GM18517 (cell line): Measurements from ENCODE around the gene FAM107B.
A peak's percentile ranks its signal among the peaks of the same experiment; 100 is the strongest.
"Not testable (repeated sequence)": the region's sequence is repeated elsewhere in the genome, so short reads cannot be mapped to it uniquely, and the experiment has no call there.

Source experiments
- ATAC-seq: cut with Tn5 transposase; IDR thresholded peaks from one replicate; pipeline ENCODE4 v1.9.1; 2021; ENCODE audit warnings: mild to moderate bottlenecking, moderate library complexity; ENCODE audit not compliant: unreplicated experiment

Gene FAM107B

DNA sequence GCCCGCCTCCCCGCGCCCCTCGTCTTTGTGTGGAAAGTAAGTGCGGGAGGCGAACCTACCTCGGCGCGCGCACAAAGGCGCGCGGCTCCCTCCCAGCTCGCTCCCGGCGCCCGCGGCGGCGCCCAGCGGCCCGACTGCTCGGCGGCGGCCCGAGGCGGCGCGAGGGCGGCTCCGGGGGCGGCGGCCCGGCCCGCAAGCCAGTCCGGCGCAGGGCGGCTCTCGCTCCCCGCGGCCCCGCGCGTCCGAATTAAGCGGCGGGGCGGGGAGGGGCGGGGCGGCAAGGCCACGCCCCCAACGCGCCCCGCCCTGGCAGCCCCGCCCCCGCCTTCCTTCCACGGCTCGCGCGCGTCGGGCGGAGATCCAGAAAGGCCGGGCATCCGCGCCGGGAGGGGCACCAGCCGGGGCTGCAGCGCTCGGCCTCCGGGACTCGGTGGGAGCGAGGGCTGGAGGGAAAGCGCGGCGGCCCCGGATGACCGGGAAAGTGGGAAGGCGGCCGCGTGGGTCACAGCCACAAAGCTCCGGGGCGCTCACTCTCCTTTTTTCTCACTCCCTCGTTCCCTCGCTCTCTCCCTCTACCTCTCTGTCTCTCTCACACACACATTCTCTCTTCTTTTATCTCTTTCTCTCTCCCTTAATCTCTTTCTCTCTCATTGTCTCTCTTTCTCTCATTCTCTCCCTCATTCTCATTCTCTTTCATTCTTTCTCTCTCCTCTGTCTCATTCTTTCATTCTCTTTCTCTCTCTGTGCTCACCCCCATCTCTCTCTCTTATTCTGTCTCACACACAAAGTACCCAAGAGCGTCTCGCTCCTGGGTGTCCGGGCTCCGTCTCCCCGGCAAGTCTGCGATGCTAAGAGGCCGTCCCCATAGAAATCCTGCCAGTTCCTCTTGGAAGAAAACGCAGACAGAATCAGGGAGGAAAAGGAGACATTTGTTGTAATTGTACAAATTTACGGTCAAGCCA, 170.2 kb downstream of the FAM107B start:
- ATAC-seq, result peak; percentile 26

DNA sequence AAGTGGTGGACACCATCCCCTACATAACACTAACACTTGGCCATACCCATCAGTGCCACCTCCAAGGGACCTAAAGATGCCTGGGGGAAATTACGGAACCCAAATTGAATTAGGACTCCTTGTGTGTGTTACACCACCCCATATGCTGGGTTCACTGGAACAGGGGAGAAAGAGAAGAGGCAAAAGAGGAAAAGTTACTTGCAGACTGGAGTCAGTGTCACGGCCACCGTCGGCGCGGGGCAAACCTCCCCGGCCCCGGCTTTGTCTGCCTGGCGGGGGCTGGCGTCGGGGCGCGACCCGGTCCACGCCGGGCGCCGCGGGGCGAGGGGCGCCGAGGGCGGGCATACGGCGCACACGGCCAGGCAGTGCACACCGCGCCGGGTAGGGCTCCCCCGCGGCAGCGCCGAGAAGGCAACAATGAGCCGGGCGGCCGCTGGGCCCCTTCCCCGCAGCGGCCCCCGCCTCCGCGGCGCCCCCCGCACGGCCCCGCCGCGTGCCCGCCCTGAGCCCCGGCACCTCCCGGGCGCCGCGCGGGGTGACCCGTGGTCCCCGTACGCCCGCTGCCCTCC, 171.1 kb downstream of the FAM107B start:
- ATAC-seq, result no peak

DNA sequence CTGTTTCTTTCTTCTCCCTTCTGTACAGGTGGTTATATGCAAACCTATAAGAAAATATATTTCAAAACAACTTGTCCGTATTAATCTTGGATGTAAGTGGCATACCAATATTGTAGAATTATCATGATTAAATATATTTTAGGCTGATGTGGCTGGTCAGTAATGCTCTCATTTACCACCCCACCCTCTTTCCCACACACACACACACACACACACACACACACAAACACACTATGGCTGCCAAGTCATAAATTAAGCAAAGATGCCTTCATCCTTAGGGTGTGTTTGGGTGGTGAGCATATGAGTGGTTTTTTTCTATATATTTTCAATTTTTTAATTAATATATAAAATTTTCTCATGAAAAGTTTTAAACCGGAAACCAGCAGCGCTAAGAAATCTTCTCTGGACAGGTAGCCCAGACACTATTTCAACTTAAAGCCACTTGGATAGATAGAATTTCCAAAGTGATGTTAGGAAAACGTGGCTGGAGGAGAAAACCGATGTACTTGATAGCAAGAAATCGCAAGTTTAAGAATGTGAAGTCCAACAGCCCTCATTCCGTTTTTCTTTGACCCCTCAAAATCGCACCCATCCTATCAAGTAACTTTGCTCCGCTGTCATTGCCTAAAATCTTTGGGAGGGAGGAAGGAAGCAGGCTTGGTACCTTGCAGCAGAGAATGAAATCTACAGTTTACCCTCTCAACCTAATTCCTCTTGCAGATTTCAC, 171.7 kb downstream of the FAM107B start:
- ATAC-seq, result no peak

DNA sequence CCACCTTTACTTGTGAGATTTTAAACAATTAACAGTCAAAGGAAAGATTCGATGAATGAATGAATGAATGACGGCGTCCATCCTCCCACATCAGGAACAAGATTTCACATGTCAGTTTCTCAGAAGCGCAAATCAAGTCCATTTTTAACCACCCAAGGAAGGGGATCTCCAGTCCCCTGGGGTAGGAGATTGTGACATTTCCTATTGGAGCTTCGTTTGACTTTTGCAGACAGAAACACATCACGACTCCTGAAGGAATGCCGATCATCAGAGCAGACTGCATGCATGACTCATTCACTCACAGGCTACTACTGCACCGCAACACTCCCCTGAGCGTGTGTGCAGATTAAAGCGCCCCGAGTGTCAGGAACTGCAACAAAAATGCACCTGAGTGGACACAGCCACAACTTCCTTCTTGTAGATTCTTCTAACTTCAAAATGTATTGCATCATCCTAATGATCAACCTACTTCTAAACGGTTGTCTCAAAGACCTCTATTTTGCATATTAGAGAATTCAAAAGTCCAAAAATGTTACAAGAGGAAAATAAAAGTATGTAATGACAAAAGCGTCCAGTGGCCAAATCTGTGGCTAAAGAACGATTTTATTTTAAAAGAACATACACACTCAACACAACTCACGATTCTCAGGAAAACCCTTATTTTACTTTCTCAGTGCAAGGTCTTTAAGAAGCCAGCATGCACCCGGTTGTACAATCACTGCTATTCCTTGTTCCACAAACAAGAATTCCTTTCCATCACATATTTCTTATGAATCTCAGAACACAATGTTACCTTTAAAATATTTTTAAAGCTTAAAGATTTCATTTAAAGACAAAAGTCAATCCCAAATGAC, 172.6 kb downstream of the FAM107B start:
- ATAC-seq, result peak; percentile 43

DNA sequence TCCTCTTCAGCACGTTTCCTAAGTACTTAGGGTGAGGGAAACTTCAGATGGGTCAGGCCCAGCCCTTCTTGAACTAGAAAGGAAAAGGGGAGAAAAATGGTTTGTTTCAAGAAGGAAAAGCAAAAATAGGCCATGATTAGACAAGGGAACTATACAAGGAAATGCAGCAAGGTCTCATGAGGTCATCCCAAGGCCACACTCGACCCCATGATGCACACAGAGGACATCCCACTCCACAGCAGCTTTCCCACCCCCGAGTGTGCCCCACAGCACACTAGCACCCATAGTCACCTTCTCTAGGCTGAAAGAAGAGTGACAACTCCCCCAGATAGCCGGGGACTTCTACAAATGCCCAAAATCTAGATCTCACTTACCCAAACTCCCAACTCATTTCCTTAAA, 173.4 kb downstream of the FAM107B start:
- ATAC-seq, result no peak

DNA sequence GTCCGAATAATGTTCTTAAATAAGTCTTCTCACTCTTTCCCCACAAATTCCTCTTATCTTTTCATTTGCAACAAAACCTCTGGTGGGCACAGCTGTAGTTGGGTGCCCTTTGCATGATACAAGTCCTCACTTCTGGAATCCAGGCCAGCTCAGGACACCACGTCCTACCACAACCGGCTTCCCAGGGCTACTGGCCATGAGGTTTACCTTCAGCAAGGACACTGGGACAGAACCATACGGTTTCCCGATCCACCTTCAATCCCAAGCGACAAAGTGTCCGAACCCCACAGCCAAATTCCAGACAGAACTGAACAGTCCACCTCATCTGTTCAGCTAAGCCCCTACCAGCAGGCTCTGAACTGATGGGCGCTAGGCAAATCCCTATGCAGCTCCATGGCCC, 174.6 kb downstream of the FAM107B start:
- no peak for ATAC-seq

DNA sequence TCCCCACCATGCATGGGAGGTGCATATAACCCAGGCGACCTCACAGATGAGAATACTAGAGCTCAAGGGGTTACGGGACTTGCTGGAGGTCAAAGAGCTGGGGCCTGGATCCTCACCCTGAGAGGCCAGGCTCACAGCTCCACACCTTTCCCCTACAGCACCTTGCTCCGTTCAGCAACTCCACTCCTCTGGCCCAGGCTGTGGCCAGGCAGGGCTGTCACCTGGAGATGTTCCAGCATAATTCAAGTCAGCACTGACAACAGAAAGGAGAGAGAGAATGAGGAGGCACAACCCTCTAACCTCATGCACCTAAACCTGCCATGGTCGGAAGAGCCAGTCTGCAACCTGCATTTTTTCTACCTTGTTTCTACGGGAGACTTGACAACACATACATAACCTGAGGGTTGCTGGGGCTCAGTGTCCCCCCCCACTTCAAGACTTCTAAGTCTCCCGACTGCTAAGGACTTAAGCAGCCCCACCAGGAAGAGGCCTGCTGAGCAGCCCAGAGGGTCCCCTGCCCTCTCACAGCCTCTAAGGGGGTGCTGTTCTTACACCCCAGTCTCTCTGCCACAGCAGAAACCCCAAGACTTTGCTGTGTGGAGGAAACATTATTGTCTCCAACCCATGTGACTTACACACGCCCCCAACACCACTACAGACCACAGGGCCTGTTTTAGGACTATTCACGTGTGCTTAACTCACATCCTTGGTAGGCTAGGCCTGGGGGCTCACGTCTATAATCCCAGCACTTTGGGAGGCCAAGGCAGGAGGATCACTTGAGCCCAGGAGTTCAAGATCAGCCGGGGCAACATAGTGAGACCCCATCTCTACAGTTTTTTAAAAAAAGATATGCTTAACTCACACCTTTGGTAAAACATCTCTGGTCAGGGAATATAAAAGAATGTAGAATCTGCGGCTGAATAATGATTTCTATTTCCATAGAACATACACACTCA, 175.6 kb downstream of the FAM107B start:
- no peak for ATAC-seq

DNA sequence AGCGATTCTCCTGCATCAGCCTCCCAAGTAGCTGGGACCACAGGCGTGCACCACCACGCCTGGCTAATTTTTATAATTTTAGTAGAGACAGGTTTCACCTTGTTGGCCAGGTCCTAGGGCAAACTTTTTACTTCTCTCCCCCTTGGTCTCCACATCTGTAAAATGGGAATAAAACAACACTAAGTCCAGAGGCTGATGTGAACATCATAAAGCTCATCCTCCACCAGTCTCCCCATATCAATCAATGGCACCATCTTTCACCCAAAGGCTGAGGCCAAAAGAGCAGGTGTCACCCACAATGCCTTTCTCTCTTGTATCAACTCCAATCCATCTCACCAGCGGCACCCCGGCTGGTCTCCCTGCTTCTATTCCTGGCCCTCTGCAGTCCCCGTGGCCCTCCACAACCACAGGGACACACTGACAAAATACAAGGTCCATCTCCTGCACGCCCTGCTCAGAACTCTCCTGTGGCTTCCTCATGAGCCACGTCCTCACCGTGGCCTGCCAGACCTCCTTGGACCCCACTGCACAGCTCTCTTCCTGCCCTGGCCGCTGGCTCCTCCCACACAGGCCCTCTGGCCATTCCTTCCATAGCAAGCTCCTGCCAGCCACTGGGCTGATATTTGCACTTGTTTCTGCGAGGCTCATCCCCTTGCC, 179.0 kb downstream of the FAM107B start:
- no peak for ATAC-seq

DNA sequence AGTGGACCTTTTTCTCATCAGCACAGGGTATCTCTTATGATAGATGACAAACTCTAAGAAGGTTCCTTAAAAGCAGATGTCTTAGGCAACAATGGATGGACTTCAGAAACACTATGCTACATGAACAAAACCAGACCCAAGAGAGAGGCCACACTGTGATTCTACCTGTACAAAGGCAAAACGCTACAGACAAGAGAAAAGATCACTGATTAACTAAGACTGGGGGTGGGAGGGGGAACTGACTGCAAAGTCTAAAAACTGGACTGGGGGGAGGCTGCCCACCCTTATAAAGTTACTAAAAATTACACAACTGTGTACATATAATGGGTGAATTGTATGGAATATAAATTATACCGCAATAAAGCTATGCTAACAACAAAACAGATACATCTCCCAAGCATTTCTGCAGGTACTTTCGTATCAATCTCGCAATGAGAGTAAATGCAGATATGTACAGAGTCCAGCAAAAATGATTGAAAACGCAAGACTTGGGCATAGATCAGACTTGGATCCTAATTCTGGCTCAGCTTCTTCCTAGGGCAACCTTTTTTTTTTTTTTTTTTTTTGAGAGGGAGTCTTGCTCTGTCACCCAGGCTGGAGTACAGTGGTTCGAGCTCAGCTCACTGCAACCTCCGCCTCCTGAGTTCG, 179.7 kb downstream of the FAM107B start:
- ATAC-seq, result no peak

DNA sequence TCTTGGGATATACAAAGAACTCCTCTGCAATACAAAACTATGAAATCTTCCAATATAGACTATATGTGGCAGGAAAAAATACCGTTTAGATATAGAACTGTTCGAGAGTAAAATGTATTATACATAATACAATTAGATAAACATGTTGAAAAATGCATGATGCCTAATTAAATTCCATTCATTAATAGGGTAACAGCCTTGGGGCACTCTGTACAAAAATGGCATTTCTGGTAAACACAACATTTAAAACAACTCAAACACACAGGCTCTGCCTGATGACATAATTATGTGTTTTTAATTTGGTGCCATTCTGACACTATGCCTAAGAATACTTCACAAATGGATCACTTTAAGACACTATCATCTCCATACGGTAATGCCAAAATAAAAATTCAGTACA, 180.9 kb downstream of the FAM107B start:
- no peak for ATAC-seq

DNA sequence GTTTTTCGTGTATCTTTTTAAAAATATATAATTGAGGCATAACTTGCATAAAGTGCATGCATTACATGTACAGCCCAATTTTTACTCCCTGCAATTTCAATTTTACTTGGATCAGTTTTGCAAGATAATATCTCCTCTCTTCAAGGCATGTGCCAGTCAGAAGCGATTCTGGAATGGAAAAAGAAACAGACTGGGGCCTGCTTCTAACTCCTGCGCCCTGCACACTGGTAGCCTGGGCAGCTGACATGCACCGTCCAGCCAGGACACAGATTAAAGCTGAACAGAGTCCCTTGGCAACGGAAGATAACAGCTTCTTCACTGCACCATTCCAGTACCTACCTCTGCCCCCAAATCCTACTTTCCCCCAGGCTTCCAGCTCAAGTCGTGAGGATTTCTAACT, 182.1 kb downstream of the FAM107B start:
- no peak for ATAC-seq

DNA sequence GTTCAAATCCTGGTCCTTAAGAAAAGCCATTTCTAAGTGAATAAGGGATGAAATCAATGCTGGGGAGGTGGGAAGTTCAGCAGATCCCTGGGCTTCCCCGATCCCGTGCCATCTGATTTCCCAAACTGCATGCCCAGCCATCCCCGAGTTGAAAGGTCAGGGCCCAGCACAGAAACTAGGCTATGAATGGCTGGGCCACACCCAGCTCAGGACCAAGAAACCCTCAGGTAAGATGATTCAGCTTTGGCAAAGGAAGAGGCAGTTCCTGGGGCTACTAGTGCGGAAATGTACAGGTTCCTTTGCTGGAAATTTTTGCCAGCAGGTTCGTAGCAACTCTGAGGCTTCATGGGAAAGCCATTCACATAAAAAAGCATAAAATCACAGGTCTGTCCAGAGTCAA, 182.7 kb downstream of the FAM107B start:
- ATAC-seq, result no peak

DNA sequence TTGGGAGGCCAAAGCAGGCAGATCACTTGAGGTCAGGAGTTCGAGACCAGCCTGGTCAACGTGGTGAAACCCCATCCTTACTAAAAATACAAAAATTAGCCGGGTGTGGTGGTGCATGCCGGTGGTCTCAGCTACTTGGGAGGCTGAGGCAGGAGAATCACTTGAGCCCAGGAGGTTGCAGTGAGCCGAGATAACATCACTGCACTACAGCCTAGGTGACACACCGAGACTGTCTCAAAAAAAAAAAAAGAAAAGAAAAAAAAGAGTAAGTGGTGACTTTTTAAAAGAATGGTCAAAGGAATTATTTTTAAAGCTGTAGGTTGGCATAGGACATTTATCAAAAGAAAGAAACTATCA, 185.8 kb downstream of the FAM107B start:
- ATAC-seq, result not testable (repeated sequence)

DNA sequence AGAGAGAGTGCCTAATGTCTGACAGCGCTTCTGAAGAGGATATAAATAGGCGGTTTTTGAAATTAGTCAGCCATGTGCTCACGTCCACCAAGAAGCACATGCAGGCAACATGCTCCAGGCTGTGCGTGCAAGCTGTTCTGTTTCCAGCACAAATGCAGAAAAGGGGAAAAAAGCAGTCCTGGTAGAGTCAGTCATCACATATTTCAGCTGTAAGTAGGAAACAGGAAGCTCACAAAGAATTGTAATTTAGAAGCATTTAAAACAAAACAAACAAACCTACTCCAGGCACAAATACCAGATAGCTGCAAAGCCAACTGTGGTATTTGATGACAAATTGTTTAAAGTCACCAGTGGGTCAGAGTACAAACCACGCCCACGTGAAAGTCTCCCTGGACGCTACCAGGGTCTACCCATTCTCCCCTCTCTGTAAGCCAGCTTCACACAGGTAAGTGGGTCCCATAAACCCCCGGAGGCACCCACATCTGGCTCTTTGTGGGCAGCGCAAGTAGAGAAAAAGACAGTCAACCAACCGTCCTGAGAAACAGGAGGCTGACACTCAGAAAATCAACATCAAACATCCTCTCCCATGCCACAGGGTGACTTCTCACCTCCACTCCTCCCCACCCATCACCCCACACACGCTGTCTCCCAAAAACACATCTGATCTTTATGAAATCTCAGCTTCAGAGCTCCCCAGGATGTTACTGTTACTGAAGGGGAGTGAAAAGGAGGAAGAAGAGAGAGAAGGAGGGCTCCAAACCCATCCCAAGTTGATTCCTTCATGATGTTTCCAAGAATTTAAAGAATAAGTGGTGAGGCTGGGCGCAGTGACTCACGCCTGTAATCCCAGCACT, 186.4 kb downstream of the FAM107B start:
- peak; percentile 81 for ATAC-seq

DNA sequence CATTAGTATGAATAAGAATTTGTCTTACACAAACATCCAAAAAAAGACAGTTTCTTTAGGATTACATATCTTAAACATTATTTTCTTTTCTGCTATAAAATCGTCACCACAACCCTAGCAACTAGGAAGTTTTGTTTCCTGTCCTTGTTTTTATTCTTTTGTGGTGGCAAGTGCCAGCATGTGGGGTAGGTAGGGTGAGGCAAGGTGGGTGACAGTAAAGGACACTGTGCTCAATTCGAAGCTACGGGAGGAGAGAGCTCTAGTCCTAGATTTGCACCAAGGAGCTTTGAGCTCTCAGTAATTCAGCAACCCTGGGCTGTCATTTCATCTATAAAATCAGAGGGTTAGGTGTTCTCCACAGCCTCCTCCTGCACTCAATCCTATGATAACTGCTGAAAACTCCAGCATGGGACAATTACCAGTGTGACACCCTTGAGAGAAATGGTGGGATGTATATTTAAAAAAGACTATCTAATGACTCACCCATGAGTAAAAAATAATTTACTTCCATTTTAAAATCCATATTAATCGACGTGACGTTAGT, 187.1 kb downstream of the FAM107B start:
- ATAC-seq, result no peak

DNA sequence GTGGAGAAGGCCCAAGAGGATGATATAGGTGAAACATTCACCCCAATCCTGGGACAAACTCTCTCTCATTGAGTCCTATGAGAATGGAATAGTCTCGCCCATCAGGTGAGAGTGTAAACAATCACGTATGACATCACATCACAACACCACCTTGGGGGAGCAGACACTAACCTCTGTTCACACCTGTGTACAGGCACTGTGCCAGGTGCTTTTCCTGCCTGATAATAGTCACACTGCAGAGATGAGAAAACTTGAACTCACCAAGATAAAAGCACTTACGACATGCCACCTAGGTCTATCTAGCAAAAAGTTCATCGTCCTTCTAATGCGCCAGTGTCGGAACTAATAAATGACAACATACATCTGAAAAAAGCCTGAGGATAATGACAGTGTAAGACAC, 187.8 kb downstream of the FAM107B start:
- ATAC-seq, result no peak
